Inflammatory macrophage treated with lipopolysaccharide for 1 hour (primary cell): ENCODE data around the gene ZFP82.

Source experiments
- DNase-seq, 2 donors: peaks; one replicate each; pipeline ENCODE4 v3.0.0-alpha.2; 2020 to 2022

Gene ZFP82

GRCh38 chr19:36418287-36419001 lies at the start of gene ZFP82:
Gene ZFP82, minus strand, starts transcription at chr19:36418644. Its CDS starts 8,855 bp downstream, at chr19:36409789.
- peak; percentile 68 to 76 for DNase-seq

DNA sequence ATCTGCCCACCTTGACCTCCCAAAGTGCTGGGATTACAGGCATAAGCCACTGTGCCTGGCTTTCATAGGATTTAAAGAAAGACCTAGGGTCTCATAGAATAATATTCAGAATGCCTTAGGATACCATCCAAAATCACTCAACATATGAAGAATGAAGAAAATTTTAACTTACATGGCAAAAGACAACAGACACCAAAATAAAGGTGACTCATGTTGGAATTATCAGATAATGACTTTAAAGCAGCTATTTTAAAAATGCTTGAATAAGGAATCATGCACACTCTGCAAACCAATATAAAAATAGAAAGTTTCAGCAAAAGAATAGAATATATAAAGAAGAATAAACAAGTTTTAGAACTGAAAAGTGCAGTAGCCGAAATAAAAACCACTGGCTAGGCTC lies 41.6 kb upstream of the ZFP82 start:
- DNase-seq: no peak

DNA sequence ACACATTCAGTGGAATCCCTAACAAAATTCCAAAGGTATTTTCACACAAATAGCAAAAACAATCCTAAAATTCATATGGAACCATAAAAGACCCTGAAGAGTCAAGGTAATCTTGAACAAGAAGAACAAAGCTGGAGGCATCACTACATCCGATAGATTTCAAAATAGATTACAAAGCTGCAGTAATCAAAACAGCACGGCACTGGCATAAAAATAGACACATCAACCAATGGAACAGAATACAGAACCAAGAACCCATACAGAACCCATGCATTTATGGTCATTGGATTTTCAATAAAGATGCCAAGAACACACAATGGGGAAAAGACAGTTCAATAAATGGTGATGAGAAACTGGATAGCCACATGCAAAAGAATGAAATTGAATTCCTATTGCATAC lies 38.4 kb upstream of the ZFP82 start:
- no peak for DNase-seq

DNA sequence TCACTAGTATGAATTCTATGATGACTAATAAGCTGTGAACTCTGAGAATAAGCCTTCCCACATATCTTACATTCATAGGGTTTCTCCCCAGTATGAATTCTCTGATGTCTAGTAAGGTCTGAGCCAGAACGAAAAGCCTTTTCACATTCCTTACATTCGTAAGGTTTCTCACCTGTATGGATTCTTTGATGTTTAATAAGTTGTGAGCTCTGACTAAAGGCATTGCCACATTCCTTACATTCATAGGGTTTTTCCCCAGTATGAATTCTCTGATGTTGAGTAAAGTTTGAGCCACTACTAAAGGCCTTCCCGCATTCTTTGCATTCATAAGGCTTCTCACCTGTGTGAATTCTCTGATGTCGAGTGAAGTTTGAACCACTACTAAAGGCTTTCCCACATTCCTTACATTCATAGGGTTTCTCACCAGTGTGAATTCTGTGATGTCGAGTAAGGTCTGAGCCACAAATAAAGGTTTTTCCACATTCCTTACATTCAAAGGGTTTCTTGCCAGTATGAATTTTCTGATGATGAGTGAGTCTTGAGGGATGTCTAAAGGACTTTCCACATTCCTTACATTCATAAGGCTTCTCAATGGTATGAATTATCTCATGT lies 30.7 kb upstream of the ZFP82 start:
- DNase-seq: no peak

- DNase-seq: no peak
These were observed 22.9 kb upstream of the ZFP82 start for GRCh38 chr19:36441339-36441738.

DNA sequence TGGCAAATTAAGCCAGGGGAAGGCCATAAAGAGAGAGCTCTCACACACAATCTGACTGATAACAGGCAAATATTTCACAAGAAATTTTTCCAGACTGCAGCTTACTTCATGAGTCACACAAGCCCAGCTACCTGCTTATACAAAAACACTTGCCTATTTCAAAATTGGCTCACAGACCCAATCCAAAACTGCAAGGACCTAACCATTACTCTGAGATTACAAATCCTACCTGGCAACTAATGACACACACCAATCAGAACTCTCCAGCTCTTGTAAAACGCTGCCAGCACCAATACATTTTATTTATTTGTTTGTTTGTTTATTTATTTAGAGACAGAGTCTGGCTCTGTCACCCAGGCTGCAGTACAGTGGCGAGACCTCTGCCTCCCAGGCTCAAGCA lies 18.1 kb upstream of the ZFP82 start:
- no peak for DNase-seq

DNA sequence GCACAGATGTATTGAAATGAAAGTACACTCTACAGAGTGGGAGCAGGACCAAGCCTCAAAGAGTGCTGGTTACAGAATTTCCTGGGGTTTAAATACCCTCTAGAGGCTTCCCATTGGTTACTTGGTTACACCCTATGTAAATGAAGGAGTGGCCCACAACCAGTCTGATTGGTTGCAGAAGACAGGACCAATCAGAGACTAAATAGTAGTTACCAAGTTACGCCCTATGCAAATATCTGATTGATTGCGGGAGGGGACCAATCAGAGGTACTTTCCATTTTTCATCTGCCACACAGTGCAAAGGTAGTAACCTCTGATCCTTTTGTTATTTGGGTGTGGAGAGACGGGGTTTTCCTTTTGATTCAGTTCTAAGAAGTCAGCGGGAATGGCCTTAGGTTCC lies 5.5 kb upstream of the ZFP82 start:
- no peak for DNase-seq

GRCh38 chr19:36421749-36422481 lies 3.5 kb upstream of the ZFP82 start:
- no peak for DNase-seq

DNA sequence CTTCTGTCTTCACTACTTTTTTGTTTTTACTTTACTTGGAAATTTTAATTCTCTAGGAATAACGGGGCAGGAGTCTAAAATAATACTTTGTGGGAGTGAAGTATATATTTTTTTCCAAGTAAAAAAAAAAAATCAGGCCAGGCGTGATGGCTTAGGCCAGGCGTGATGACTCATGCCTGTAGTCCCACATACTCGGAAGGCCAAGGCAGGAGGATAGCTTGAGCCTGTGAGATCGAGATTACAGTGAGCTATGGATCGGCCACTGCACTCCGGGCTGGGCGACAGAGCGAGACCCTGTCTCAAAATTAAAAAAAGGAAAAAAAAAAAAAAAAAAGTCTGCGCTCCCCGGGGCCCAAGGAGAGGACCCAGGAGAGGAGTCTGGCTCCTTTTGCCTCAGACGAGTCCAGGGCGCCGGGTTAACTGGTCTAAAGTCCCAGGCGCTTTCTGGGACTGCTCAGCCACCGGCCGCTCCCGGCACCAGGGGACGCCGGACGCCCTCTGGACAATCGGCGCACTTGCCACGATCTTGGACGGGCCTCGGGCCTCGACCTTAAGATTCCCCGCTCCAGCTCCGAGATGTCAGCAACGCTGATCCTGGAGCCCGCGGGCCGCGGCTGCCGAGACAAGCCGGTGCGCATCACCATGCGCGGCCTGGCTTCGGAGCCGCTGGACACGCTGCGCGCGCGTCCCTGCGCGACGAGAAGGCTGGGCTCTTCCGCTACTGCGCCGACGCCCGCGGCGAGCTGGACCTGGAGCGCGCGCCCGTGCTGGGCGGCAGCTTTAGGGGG lies 2.7 kb upstream of the ZFP82 start:
- DNase-seq: no peak

- DNase-seq: no peak
These were observed 625 bp downstream of the ZFP82 start for GRCh38 chr19:36417752-36418286.

DNA sequence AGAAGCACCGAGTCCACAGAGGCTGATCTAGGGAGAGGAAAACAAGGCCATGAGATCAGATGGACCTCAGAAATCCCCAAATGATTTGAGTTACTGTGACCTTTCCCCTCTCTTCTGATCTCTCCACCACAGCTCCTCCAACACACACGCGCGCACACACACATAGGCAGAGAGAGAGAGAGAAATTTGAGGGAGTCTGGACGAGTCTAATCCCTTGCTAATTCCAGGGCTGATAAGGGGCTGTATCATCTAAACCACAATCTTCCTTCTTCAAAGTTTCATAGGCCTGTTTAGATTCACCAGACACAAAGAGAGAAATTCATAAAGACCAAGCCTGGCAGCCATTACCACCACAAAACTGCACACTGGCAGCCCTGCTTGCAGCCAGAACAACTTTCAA lies 8.6 kb downstream of the ZFP82 start:
- no peak for DNase-seq

GRCh38 chr19:36408101-36408500 lies 10.3 kb downstream of the ZFP82 start:
- no peak for DNase-seq

GRCh38 chr19:36404498-36404897 lies 13.9 kb downstream of the ZFP82 start:
- DNase-seq: no peak

GRCh38 chr19:36401475-36401874 lies 17.0 kb downstream of the ZFP82 start:
- DNase-seq: no peak

- DNase-seq: peak; percentile 20 to 76
These were observed 19.9 kb downstream of the ZFP82 start for GRCh38 chr19:36398571-36398970.

GRCh38 chr19:36392916-36393673 lies 25.3 kb downstream of the ZFP82 start:
- no peak for DNase-seq

GRCh38 chr19:36379510-36379819 lies 39.0 kb downstream of the ZFP82 start:
- no peak for DNase-seq

- peak; percentile 93 to 95 for DNase-seq
These were observed 39.6 kb downstream of the ZFP82 start, which contains the start of gene ZFP14 for GRCh38 chr19:36378625-36379509. Gene ZFP14, minus strand, starts transcription at chr19:36379201. Its CDS starts 11,309 bp downstream, at chr19:36367892.

- DNase-seq: no peak
These were observed 40.8 kb downstream of the ZFP82 start for GRCh38 chr19:36377541-36378178.

GRCh38 chr19:36373638-36374156 lies 44.7 kb downstream of the ZFP82 start:
- no peak for DNase-seq
